Ramos (cell line): Measurements from ENCODE around the gene AHDC1.

ENCODE experiments used
- in situ Hi-C: fragments of 300-500 bp; cut with MboI; formaldehyde crosslinking; loops from one replicate; pipeline ENCODE4 v1.14.3; 2022; ENCODE audit warnings: low sequenced_read_pairs; ENCODE audit not compliant: unreplicated experiment

AHDC1 gene

GRCh38 chr1:27568300-27569087 lies 35.5 kb downstream of the AHDC1 start:
- in situ Hi-C loops = no loop called here

- in situ Hi-C loops = no loop called here
Observed at GRCh38 chr1:27567971-27568299, 36.0 kb downstream of the AHDC1 start.

GRCh38 chr1:27567146-27567526 lies 36.8 kb downstream of the AHDC1 start:
- in situ Hi-C loops = no loop called here

- in situ Hi-C loops = no loop called here
Observed at GRCh38 chr1:27566462-27567145, 37.3 kb downstream of the AHDC1 start.

- in situ Hi-C loops = no loop called here
Observed at GRCh38 chr1:27564710-27565649, 39.0 kb downstream of the AHDC1 start.

GRCh38 chr1:27563591-27564471 lies 40.1 kb downstream of the AHDC1 start:
- in situ Hi-C loops = no loop called here

- in situ Hi-C loops = no loop called here
Observed at GRCh38 chr1:27563341-27563590, 40.7 kb downstream of the AHDC1 start.

GRCh38 chr1:27562534-27563340 lies 41.2 kb downstream of the AHDC1 start:
- in situ Hi-C loops = no loop called here

- in situ Hi-C loops = no loop called here
Observed at GRCh38 chr1:27562021-27562420, 41.9 kb downstream of the AHDC1 start.

- in situ Hi-C loops = no loop called here
Observed at GRCh38 chr1:27561124-27561899, 42.6 kb downstream of the AHDC1 start.

- in situ Hi-C loops = no loop called here
Observed at GRCh38 chr1:27560268-27561123, 43.4 kb downstream of the AHDC1 start.

GRCh38 chr1:27559466-27560030 lies 44.4 kb downstream of the AHDC1 start:
- in situ Hi-C loops = no loop called here

- in situ Hi-C loops = no loop called here
Observed at GRCh38 chr1:27557596-27558340, 46.2 kb downstream of the AHDC1 start.

GRCh38 chr1:27556781-27557595 lies 47.0 kb downstream of the AHDC1 start:
- in situ Hi-C loops = no loop called here

- in situ Hi-C loops = no loop called here
Observed at GRCh38 chr1:27556435-27556780, 47.5 kb downstream of the AHDC1 start.
